ENCODE measurements around the gene DIP2C.
"Not testable (repeated sequence)": the region's sequence is repeated elsewhere in the genome, so short reads cannot be mapped to it uniquely, and the experiment has no call there.

DIP2C gene

GRCh38 chr10:649798-650440 is 39.5 kb downstream of the DIP2C start:
- TF ChIP-seq EZH2 (IDR thresholded peaks at IDR 0.05; ENCODE audit: borderline replicate concordance, low read depth, low read length, severe bottlenecking) (no peak), CTCF (IDR thresholded peaks at IDR 0.05; ENCODE audit: borderline replicate concordance, extremely low read depth, low read length, poor library complexity, severe bottlenecking) (no peak)
- no peaks in the 10 kb centered on the region for H3K36me3 ChIP-seq (ENCODE audit: insufficient read depth, low read length)
- no peak overlapping the region for H3K27ac ChIP-seq (ENCODE audit: low read length)
- no peak overlapping the region for H3K9ac ChIP-seq (ENCODE audit: low read depth, low read length)
- no peaks in the 10 kb centered on the region for H3K4me1 ChIP-seq (ENCODE audit: insufficient read depth, low read length)
- DNase-seq (no peak), ATAC-seq (ENCODE audit: insufficient read depth, low read depth) (no peak)
- H2AFZ ChIP-seq (ENCODE audit: low read depth, low read length): no peak overlapping the region
- no peaks in the 10 kb centered on the region for H3K79me2 ChIP-seq (ENCODE audit: insufficient read depth, low read length)
- no peak overlapping the region for H3K4me3 ChIP-seq (ENCODE audit: low read depth in 1 of 2, low read length in 2 of 2)
- H3K4me2 ChIP-seq (ENCODE audit: insufficient read depth, low read length): no peak overlapping the region
- H3K9me3 ChIP-seq (ENCODE audit: insufficient read depth, low read length, severe bottlenecking): no peaks in the 10 kb centered on the region
- peaks cover 6% of the 10 kb centered on the region for H3K27me3 ChIP-seq (ENCODE audit: insufficient read depth, low read length, poor library complexity)
- no peaks in the 10 kb centered on the region for H4K20me1 ChIP-seq (ENCODE audit: insufficient read depth, low read length)

- Histone ChIP-seq H3K27me3 (ENCODE audit: insufficient read depth, low read length, poor library complexity) (peaks cover 4% of the 10 kb centered on the region), H3K79me2 (ENCODE audit: insufficient read depth, low read length) (no peaks in the 10 kb centered on the region), H3K27ac (ENCODE audit: low read length) (no peak overlapping the region), H3K4me1 (ENCODE audit: insufficient read depth, low read length) (no peaks in the 10 kb centered on the region), H4K20me1 (ENCODE audit: insufficient read depth, low read length) (no peaks in the 10 kb centered on the region), H3K4me3 (ENCODE audit: low read depth in 1 of 2, low read length in 2 of 2) (no peak overlapping the region), H3K36me3 (ENCODE audit: insufficient read depth, low read length) (no peaks in the 10 kb centered on the region), H3K4me2 (ENCODE audit: insufficient read depth, low read length) (no peak overlapping the region), H2AFZ (ENCODE audit: low read depth, low read length) (no peak overlapping the region), H3K9ac (ENCODE audit: low read depth, low read length) (no peak overlapping the region), H3K9me3 (ENCODE audit: insufficient read depth, low read length, severe bottlenecking) (no peaks in the 10 kb centered on the region)
- DNase-seq (no peak), ATAC-seq (ENCODE audit: insufficient read depth, low read depth) (no peak)
- no peak for TF ChIP-seq CTCF (IDR thresholded peaks at IDR 0.05; ENCODE audit: borderline replicate concordance, extremely low read depth, low read length, poor library complexity, severe bottlenecking)
- TF ChIP-seq EZH2 (IDR thresholded peaks at IDR 0.05; ENCODE audit: borderline replicate concordance, low read depth, low read length, severe bottlenecking): no peak
These were observed 40.0 kb downstream of the DIP2C start for GRCh38 chr10:649445-649797.

- not testable (repeated sequence) for H3K4me3 ChIP-seq (ENCODE audit: low read depth in 1 of 2, low read length in 2 of 2); H3K9me3 ChIP-seq (ENCODE audit: insufficient read depth, low read length, severe bottlenecking); H3K27ac ChIP-seq (ENCODE audit: low read length); H3K36me3 ChIP-seq (ENCODE audit: insufficient read depth, low read length); H3K79me2 ChIP-seq (ENCODE audit: insufficient read depth, low read length); H3K4me1 ChIP-seq (ENCODE audit: insufficient read depth, low read length); DNase-seq; ATAC-seq (ENCODE audit: insufficient read depth, low read depth); H2AFZ ChIP-seq (ENCODE audit: low read depth, low read length); H3K27me3 ChIP-seq (ENCODE audit: insufficient read depth, low read length, poor library complexity); H3K4me2 ChIP-seq (ENCODE audit: insufficient read depth, low read length); H4K20me1 ChIP-seq (ENCODE audit: insufficient read depth, low read length); H3K9ac ChIP-seq (ENCODE audit: low read depth, low read length)
These were observed 42.4 kb downstream of the DIP2C start for GRCh38 chr10:647019-647418.

- no peak overlapping the region for H3K4me2 ChIP-seq (ENCODE audit: insufficient read depth, low read length)
- no peak overlapping the region for H3K9ac ChIP-seq (ENCODE audit: low read depth, low read length)
- no peaks in the 10 kb centered on the region for H3K4me1 ChIP-seq (ENCODE audit: insufficient read depth, low read length)
- no peak overlapping the region for H3K27ac ChIP-seq (ENCODE audit: low read length)
- H3K36me3 ChIP-seq (ENCODE audit: insufficient read depth, low read length): no peaks in the 10 kb centered on the region
- ATAC-seq (ENCODE audit: insufficient read depth, low read depth) (no peak), DNase-seq (no peak)
- H3K4me3 ChIP-seq (ENCODE audit: low read depth in 1 of 2, low read length in 2 of 2): no peak overlapping the region
- no peaks in the 10 kb centered on the region for H3K79me2 ChIP-seq (ENCODE audit: insufficient read depth, low read length)
- no peak for TF ChIP-seq EZH2 (IDR thresholded peaks at IDR 0.05; ENCODE audit: borderline replicate concordance, low read depth, low read length, severe bottlenecking)
- no peak for TF ChIP-seq CTCF (IDR thresholded peaks at IDR 0.05; ENCODE audit: borderline replicate concordance, extremely low read depth, low read length, poor library complexity, severe bottlenecking)
- H3K27me3 ChIP-seq (ENCODE audit: insufficient read depth, low read length, poor library complexity): no peaks in the 10 kb centered on the region
- no peaks in the 10 kb centered on the region for H4K20me1 ChIP-seq (ENCODE audit: insufficient read depth, low read length)
- no peak overlapping the region for H2AFZ ChIP-seq (ENCODE audit: low read depth, low read length)
- H3K9me3 ChIP-seq (ENCODE audit: insufficient read depth, low read length, severe bottlenecking): no peaks in the 10 kb centered on the region
These were observed 43.3 kb downstream of the DIP2C start for GRCh38 chr10:646118-646524.

Measured in DND-41 (cell line).